Measurements from ENCODE around the gene PPA1. TPM values are rescaled to one million over a fixed set of nuclear protein-coding genes. Genes with fewer than 3 reads are reported as not detected.

PPA1 gene
- total RNA-seq, 1 donor from 2014 or later, result 79.3 TPM

DNA sequence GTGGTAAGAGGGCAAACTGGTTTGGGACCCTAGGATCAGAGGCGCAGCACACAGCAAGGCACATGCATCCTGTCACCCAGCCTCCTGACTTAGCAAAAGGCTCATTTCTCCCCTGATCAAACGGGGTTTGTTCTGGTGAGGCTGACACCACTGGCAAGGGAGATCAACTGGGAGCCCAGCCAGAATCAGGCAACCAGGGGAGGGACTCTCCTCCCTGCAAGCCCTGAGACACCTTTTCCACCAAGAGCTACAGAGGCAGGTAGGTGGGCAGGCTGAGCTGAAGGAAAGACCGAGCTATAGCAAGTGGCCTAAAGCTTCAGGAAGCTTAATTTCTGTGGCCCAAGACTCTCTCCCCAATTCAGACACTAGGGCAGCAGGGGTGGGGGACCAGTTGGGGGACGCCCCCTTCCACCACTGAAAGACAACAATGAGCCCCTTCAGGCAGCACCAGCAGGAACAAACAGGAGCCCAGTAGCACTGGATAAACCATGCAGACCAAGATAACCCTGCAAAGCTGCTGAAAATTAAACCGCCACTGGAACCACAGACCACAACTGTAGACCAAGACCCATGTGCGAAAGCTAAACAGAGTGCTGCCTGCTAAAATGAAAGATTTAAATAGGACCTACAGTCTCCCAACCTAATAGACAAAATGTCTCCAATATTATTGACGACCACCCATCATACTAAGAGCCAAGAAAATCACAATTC is 35.8 kb downstream of the PPA1 start:
- no peaks in the 10 kb centered on the region for H3K9me3 ChIP-seq
- no peak overlapping the region for H3K27ac ChIP-seq
- no peaks in the 10 kb centered on the region for H3K27me3 ChIP-seq
- TF ChIP-seq POLR2A (IDR thresholded peaks at IDR 0.05) (no peak), POLR2AphosphoS5 (IDR thresholded peaks at IDR 0.05; ENCODE audit: insufficient read depth in 1 of 2, low read depth in 1 of 2) (no peak), CTCF (IDR thresholded peaks at IDR 0.05) (no peak)
- H3K4me1 ChIP-seq, result no peaks in the 10 kb centered on the region
- intact Hi-C loops (cut with DNase I), result no loop called here
- H3K4me3 ChIP-seq, result no peak overlapping the region
- DNase-seq (ENCODE audit: extremely low spot score in 2 of 2), result no peak
- peaks cover 0 to 26% of the 10 kb centered on the region in 2 donors for H3K36me3 ChIP-seq

DNA sequence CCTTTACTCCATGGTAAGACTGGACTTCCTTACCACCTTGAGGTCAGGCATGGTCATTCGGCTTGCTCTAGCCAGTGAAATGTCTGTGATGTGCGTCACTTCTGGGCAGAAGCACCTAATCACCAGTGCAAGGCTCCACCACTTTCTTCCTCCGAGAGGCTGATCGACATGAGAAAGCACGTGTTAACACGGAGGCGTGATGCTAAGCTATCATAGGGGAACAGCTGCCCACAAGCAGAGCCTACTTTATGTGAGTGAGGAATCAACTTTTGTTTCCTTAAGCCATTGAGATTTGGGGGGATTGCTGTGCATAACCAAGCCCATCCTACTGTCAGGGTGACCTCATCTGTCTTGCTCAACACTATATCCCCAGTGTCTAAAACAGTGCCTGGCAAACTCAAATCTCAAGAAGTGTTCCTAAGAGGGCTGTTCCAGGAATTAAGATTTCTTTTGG is 39.8 kb downstream of the PPA1 start:
- H3K27ac ChIP-seq, result peak overlapping the region; percentile 52
- no peaks in the 10 kb centered on the region for H3K9me3 ChIP-seq
- peaks cover 0 to under 1% of the 10 kb centered on the region in 2 donors for H3K36me3 ChIP-seq
- no peak overlapping the region for H3K4me3 ChIP-seq
- H3K4me1 ChIP-seq, result peaks cover 7% of the 10 kb centered on the region
- no peaks in the 10 kb centered on the region for H3K27me3 ChIP-seq
- DNase-seq (ENCODE audit: extremely low spot score in 2 of 2), result no peak
- no peak for TF ChIP-seq CTCF (IDR thresholded peaks at IDR 0.05)
- intact Hi-C loops (cut with DNase I), result no loop called here

GRCh38 chr10:70192326-70192968 is 40.8 kb downstream of the PPA1 start:
- intact Hi-C loops (cut with DNase I), result no loop called here
- H3K27ac ChIP-seq, result peak overlapping the region; percentile 52
- no peak for DNase-seq (ENCODE audit: extremely low spot score in 2 of 2)

GRCh38 chr10:70191972-70192305 is 41.3 kb downstream of the PPA1 start:
- H3K4me1 ChIP-seq, result peaks cover 7% of the 10 kb centered on the region
- no peaks in the 10 kb centered on the region for H3K9me3 ChIP-seq
- peak overlapping the region; percentile 52 for H3K27ac ChIP-seq
- no peaks in the 10 kb centered on the region for H3K27me3 ChIP-seq
- no peaks in the 10 kb centered on the region for H3K36me3 ChIP-seq
- no peak overlapping the region for H3K4me3 ChIP-seq
- TF ChIP-seq POLR2A (IDR thresholded peaks at IDR 0.05), result no peak
- TF ChIP-seq POLR2AphosphoS5 (IDR thresholded peaks at IDR 0.05; ENCODE audit: insufficient read depth in 1 of 2, low read depth in 1 of 2), result peak in 1 of 2 donors; percentile 24
- no peak for TF ChIP-seq CTCF (IDR thresholded peaks at IDR 0.05)
- intact Hi-C loops (cut with DNase I), result no loop called here
- DNase-seq (ENCODE audit: extremely low spot score in 2 of 2), result no peak

More at GRCh38 chr10:70192326-70192968, 40.8 kb downstream of the PPA1 start:
- H3K9me3 ChIP-seq, result no peaks in the 10 kb centered on the region
- H3K27me3 ChIP-seq, result no peaks in the 10 kb centered on the region
- H3K4me1 ChIP-seq, result peaks cover 7% of the 10 kb centered on the region
- no peak overlapping the region for H3K4me3 ChIP-seq
- no peak for TF ChIP-seq POLR2AphosphoS5 (IDR thresholded peaks at IDR 0.05; ENCODE audit: insufficient read depth in 1 of 2, low read depth in 1 of 2)
- no peak for TF ChIP-seq POLR2A (IDR thresholded peaks at IDR 0.05)
- TF ChIP-seq CTCF (IDR thresholded peaks at IDR 0.05), result no peak
- H3K36me3 ChIP-seq, result no peaks in the 10 kb centered on the region
